WTC11 (cell line): ENCODE results near the gene CTNS. TPM values are rescaled to one million over a fixed set of nuclear protein-coding genes. Genes with fewer than 3 reads are reported as not detected.

Source experiments
- ATAC-seq: fragments of 200-7000 bp; cut with Tn5 transposase; 2 replicates; pipeline ENCODE4 v1.10.0; 2021; ENCODE audit warnings: mild to moderate bottlenecking, moderate library complexity
- CTCF ChIA-PET: fragments of 300-600 bp; sonication (Branson Sonifier 250); formaldehyde crosslinking; loops from one replicate; lab custom pipeline; 2021; ENCODE audit warnings: antibody characterized with exemption; lab: Charles Lee
- POLR2A ChIA-PET: fragments of 350-600 bp; sonication (Branson Sonifier 250); formaldehyde crosslinking; loops from one replicate; lab custom pipeline; 2021; ENCODE audit warnings: antibody characterized with exemption; lab: Charles Lee
- DNase-seq: peaks from one replicate; pipeline ENCODE4 v3.0.0; 2021; ENCODE audit warnings: low spot score
- H3K27ac Mint-ChIP-seq: 2 replicates; pipeline ENCODE4 v1.8.0; 2021; ENCODE audit warnings: mixed read lengths
- H3K27me3 Mint-ChIP-seq: 2 replicates; pipeline ENCODE4 v1.8.0; 2021; ENCODE audit warnings: low read depth, mild to moderate bottlenecking, moderate library complexity, mixed read lengths
- H3K36me3 Mint-ChIP-seq: 2 replicates; pipeline ENCODE4 v1.8.0; 2021; ENCODE audit warnings: mixed read lengths
- H3K4me1 Mint-ChIP-seq: 2 replicates; pipeline ENCODE4 v1.8.0; 2022; ENCODE audit warnings: mixed read lengths
- H3K4me3 Mint-ChIP-seq: 2 replicates; pipeline ENCODE4 v1.8.0; 2021; ENCODE audit warnings: mild to moderate bottlenecking, moderate library complexity, mixed read lengths
- H3K9me3 Mint-ChIP-seq: 2 replicates; pipeline ENCODE4 v1.8.0; 2021; ENCODE audit warnings: mixed read lengths
- ATF2 ChIP-seq: sonication (generic); formaldehyde crosslinking; IDR thresholded peaks from 2 replicates; pipeline ENCODE4 v1.8.1; 2022; ENCODE audit warnings: low read depth, missing genetic modification reagents, borderline replicate concordance
- CBFB ChIP-seq: sonication (generic); formaldehyde crosslinking; IDR thresholded peaks from 2 replicates; pipeline ENCODE4 v1.8.1; 2022; ENCODE audit warnings: mild to moderate bottlenecking, low read depth, missing genetic modification reagents
- CREB1 ChIP-seq: sonication (generic); formaldehyde crosslinking; IDR thresholded peaks from 2 replicates; pipeline ENCODE4 v1.8.0; 2023; ENCODE audit warnings: mild to moderate bottlenecking, missing genetic modification reagents
- E2F4 ChIP-seq: sonication (generic); formaldehyde crosslinking; IDR thresholded peaks from 2 replicates; pipeline ENCODE4 v1.8.1; 2022; ENCODE audit warnings: low read depth, mild to moderate bottlenecking, moderate library complexity, missing genetic modification reagents, borderline replicate concordance
- E2F5 ChIP-seq: sonication (generic); formaldehyde crosslinking; IDR thresholded peaks from 2 replicates; pipeline ENCODE4 v1.8.1; 2022; ENCODE audit warnings: mild to moderate bottlenecking, moderate library complexity, missing genetic modification reagents
- ESRRA ChIP-seq: sonication (generic); formaldehyde crosslinking; IDR thresholded peaks from 2 replicates; pipeline ENCODE4 v1.8.1; 2022; ENCODE audit warnings: mild to moderate bottlenecking, missing genetic modification reagents, borderline replicate concordance
- GRHL2 ChIP-seq: fragments of 250-450 bp; sonication (Bioruptor Pico); IDR thresholded peaks from 2 replicates; pipeline ENCODE4 v1.8.0; 2022; ENCODE audit warnings: mild to moderate bottlenecking, moderate library complexity; ENCODE audit not compliant: insufficient replicate concordance, severe bottlenecking
- HMGA2 ChIP-seq: fragments of 250-450 bp; sonication (Bioruptor Pico); IDR thresholded peaks from 2 replicates; pipeline ENCODE4 v1.4.0; 2021; ENCODE audit warnings: mild to moderate bottlenecking, moderate library complexity
- KAT7 ChIP-seq: sonication (generic); formaldehyde crosslinking; IDR thresholded peaks from 2 replicates; pipeline ENCODE4 v1.8.1; 2023; ENCODE audit warnings: missing genetic modification reagents, mild to moderate bottlenecking, borderline replicate concordance
- MXD4 ChIP-seq: fragments of 250-450 bp; sonication (Bioruptor Pico); IDR thresholded peaks from 2 replicates; pipeline ENCODE4 v1.8.0; 2021; ENCODE audit warnings: mild to moderate bottlenecking, moderate library complexity, borderline replicate concordance
- NFE2L1 ChIP-seq: sonication (generic); formaldehyde crosslinking; IDR thresholded peaks from 2 replicates; pipeline ENCODE4 v1.8.1; 2023; ENCODE audit warnings: missing genetic modification reagents
- RELA ChIP-seq: sonication (generic); formaldehyde crosslinking; IDR thresholded peaks from 2 replicates; pipeline ENCODE4 v1.8.1; 2022; ENCODE audit warnings: missing genetic modification reagents, mild to moderate bottlenecking, borderline replicate concordance
- ZBTB43 ChIP-seq: sonication (generic); formaldehyde crosslinking; IDR thresholded peaks from 2 replicates; pipeline ENCODE4 v1.8.1; 2023; ENCODE audit warnings: mild to moderate bottlenecking, missing genetic modification reagents
- ZNF138 ChIP-seq: sonication (generic); formaldehyde crosslinking; conservative IDR thresholded peaks from 2 replicates; pipeline ENCODE4 v1.8.1; 2022; ENCODE audit warnings: mild to moderate bottlenecking, moderate library complexity, missing genetic modification reagents
- ZNF232 ChIP-seq: sonication (generic); formaldehyde crosslinking; IDR thresholded peaks from 2 replicates; pipeline ENCODE4 v1.8.0; 2022; ENCODE audit warnings: mild to moderate bottlenecking, missing genetic modification reagents
- ZNF317 ChIP-seq: sonication (generic); formaldehyde crosslinking; IDR thresholded peaks from 2 replicates; pipeline ENCODE4 v1.8.1; 2023; ENCODE audit warnings: low read depth, mild to moderate bottlenecking, moderate library complexity, missing genetic modification reagents, borderline replicate concordance
- total RNA-seq: library from RNA; stranded (reverse); gene quantifications from 3 replicates; pipeline ENCODE4 v1.2.3, GENCODE V29; 2021

CTNS gene
- total RNA-seq, 1 experiment from 2014 or later = 10.7 TPM

GRCh38 chr17:3693829-3694231, 57.3 kb downstream of the CTNS start:
- ATAC-seq (no peak), DNase-seq (no peak)
- ChIA-PET POLR2A (no interaction called here), CTCF (interaction anchor here (5.0 kb wide), 1 partner anchor 11 kb away, joined by 85 read pairs; no protein-coding TSS in a partner anchor)
- Mint-ChIP-seq H3K27ac (no peak overlapping the region), H3K4me1 (peaks cover 10% of the 10 kb centered on the region), H3K36me3 (no peaks in the 10 kb centered on the region), H3K27me3 (peaks cover 35% of the 10 kb centered on the region), H3K9me3 (0 out of 2 replicates have a peak, but pooled peaks cover 7% of the 10 kb centered on the region), H3K4me3 (no peak overlapping the region)
- TF ChIP-seq E2F4 (CRISPR knock-in tag) (no peak), NFE2L1 (no peak), ZNF317 (CRISPR knock-in tag) (no peak), ATF2 (CRISPR knock-in tag) (no peak), MXD4 (CRISPR knock-in tag) (no peak), ZNF232 (no peak), CBFB (CRISPR knock-in tag) (no peak), ESRRA (CRISPR knock-in tag) (no peak), ZBTB43 (CRISPR knock-in tag) (no peak), CREB1 (no peak), RELA (CRISPR knock-in tag) (no peak), HMGA2 (no peak), GRHL2 (CRISPR knock-in tag) (no peak), E2F5 (CRISPR knock-in tag) (no peak)

- peak overlapping the region; percentile 63 for H3K4me3 Mint-ChIP-seq
- ChIA-PET CTCF (interaction anchor here (1.0 to 5.0 kb wide), 10 partner anchors 12 to 162 kb away, joined by 3 to 85 read pairs (median 6); partner anchors contain the start of genes HASPIN and SHPK), POLR2A (interaction anchor here (0.6 to 1.6 kb wide), 6 partner anchors 16 to 379 kb away, joined by 3 to 6 read pairs (median 3); partner anchors contain the start of gene HASPIN)
- peaks cover 35% of the 10 kb centered on the region for H3K27me3 Mint-ChIP-seq
- DNase-seq (no peak), ATAC-seq (no peak)
- H3K9me3 Mint-ChIP-seq = 0 out of 2 replicates have a peak, but pooled peaks cover 7% of the 10 kb centered on the region
- no peaks in the 10 kb centered on the region for H3K36me3 Mint-ChIP-seq
- H3K27ac Mint-ChIP-seq = no peak overlapping the region
- peaks cover 10% of the 10 kb centered on the region for H3K4me1 Mint-ChIP-seq
- TF ChIP-seq KAT7 (CRISPR knock-in tag) = 0 out of 2 replicates have a peak, but pooled peaks have one; percentile 46
- TF ChIP-seq ZNF138 = no peak
Measured at GRCh38 chr17:3695129-3695722, 58.7 kb downstream of the CTNS start.
